ENCODE measurements around the gene NT5C3A. TPM values are rescaled to one million over a fixed set of nuclear protein-coding genes. Genes with fewer than 3 reads are reported as not detected.

NT5C3A gene
- 100 to 1,000 TPM in 1 of 4 donors, 10 to 100 TPM in 3; 40.1 to 108 (median 88.7) TPM for polyA plus RNA-seq
- long read RNA-seq, donor 1, transcript NT5C3A-211 (2 exons, 369 nt) = minor isoform, 10 of 81 reads
- long read RNA-seq, donor 1, transcript NT5C3A-215 (10 exons, 1,542 nt) = major isoform, 42 of 81 reads
- long read RNA-seq, donor 1, transcript NT5C3A-204 (10 exons, 1,759 nt) = minor isoform, 10 of 81 reads
- long read RNA-seq, donor 1, transcript NT5C3A-201 (9 exons, 1,704 nt) = minor isoform, 9 of 81 reads
- long read RNA-seq, donor 1, partial matches to known transcripts = 0 of 81 reads
- long read RNA-seq, donor 1, other reads (novel, unspliced or antisense) = 0 of 81 reads
- long read RNA-seq, donor 2, transcript NT5C3A-215 (10 exons, 1,542 nt) = major isoform, 14 of 19 reads
- long read RNA-seq, donor 2, partial matches to known transcripts = 0 of 19 reads
- long read RNA-seq, donor 2, other reads (novel, unspliced or antisense) = 0 of 19 reads
- long read RNA-seq, donor 3, transcript NT5C3A-211 (2 exons, 369 nt) = major isoform, 9 of 18 reads
- long read RNA-seq, donor 3, transcript NT5C3A-215 (10 exons, 1,542 nt) = minor isoform, 5 of 18 reads
- long read RNA-seq, donor 3, partial matches to known transcripts = 0 of 18 reads
- long read RNA-seq, donor 3, other reads (novel, unspliced or antisense) = 0 of 18 reads
- long read RNA-seq, donor 4 = 0 reads
- long read RNA-seq, donor 5, partial matches to known transcripts = 0 of 5 reads
- long read RNA-seq, donor 5, other reads (novel, unspliced or antisense) = 0 of 5 reads
- long read RNA-seq, donor 6, transcript NT5C3A-211 (2 exons, 369 nt) = minor isoform, 7 of 59 reads
- long read RNA-seq, donor 6, transcript NT5C3A-215 (10 exons, 1,542 nt) = major isoform, 30 of 59 reads
- long read RNA-seq, donor 6, partial matches to known transcripts = 15 of 59 reads
- long read RNA-seq, donor 6, other reads (novel, unspliced or antisense) = 0 of 59 reads
- long read RNA-seq, donor 7, transcript NT5C3A-204 (10 exons, 1,759 nt) = minor isoform, 5 of 18 reads
- long read RNA-seq, donor 7, transcript NT5C3A-201 (9 exons, 1,704 nt) = major isoform, 12 of 18 reads
- long read RNA-seq, donor 7, partial matches to known transcripts = 0 of 18 reads
- long read RNA-seq, donor 7, other reads (novel, unspliced or antisense) = 0 of 18 reads
- long read RNA-seq, donor 8, partial matches to known transcripts = 0 of 3 reads
- long read RNA-seq, donor 8, other reads (novel, unspliced or antisense) = 0 of 3 reads
- long read RNA-seq, donor 9, transcript NT5C3A-215 (10 exons, 1,542 nt) = major isoform, 6 of 13 reads
- long read RNA-seq, donor 9, partial matches to known transcripts = 0 of 13 reads
- long read RNA-seq, donor 9, other reads (novel, unspliced or antisense) = 0 of 13 reads
- long read RNA-seq, donor 10, transcript NT5C3A-201 (9 exons, 1,704 nt) = minor isoform, 6 of 21 reads
- long read RNA-seq, donor 10, transcript NT5C3A-215 (10 exons, 1,542 nt) = major isoform, 8 of 21 reads
- long read RNA-seq, donor 10, partial matches to known transcripts = 0 of 21 reads
- long read RNA-seq, donor 10, other reads (novel, unspliced or antisense) = 0 of 21 reads

DNA sequence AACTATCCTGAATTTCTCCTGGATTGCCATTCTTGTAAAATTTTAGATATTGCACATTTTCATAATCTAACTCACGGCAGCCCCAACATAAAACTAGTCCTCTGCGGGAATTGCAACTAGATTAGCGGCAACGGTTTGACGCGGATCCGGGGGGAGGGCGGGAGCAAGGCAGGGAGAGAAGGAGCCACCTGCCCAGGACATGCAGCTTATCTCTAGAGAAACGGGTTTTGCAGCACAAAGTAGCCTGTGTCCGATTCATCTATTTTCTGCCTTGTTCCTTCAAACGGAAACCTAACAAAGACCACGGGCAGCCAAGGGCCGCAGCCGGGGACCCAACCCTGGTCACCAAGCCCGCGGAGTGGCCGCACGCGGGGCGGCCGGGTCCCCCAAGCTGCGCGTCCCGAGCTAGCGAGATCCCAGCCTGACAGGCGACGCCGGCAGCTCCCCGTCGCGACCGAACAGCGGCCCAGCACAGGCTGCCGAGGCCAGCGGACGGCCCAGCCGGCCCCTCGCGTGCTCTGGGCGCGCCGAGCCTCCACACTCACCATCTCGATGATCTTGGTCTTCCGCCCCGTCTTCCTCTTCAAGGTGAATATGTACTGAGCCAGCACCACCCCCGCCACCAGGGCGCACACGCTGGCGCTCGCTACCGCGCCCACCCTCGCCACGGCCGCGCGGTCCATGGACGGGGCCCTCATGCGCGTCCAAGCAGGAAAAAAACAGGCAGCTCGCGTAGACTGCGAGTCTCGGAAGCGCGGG lies at the start of gene NT5C3A:
Gene NT5C3A (minus strand): TSS at position 754 of the 759 bp plus-strand sequence. CDS start 71 bp downstream, at position 683.
- DNase-seq (peak; percentile 63 to 75), FAIRE-seq (no peak)
- Histone ChIP-seq H3K4me1 (ENCODE audit: control insufficient read depth in 3 of 3, insufficient read depth in 2 of 3, low read depth in 1 of 3, low read length in 2 of 3) (peaks cover 3 to 11% (median 4%) of the 10 kb centered on the region in 3 donors), H3K36me3 (ENCODE audit: control insufficient read depth in 3 of 3, insufficient read depth in 2 of 3, low read depth in 1 of 3, low read length in 3 of 3) (peaks cover 0 to 5% (median 0%) of the 10 kb centered on the region in 3 donors), H3K4me3 (ENCODE audit: low read depth in 1 of 3, low read length in 3 of 3) (peak within 1 kb of the TSS; percentile 58 to 92 (median 88)), H3K27ac (ENCODE audit: low read depth in 1 of 3, low read length in 2 of 3) (peak within 1 kb of the TSS; percentile 88 to 99 (median 98)), H3K9me3 (ENCODE audit: control insufficient read depth in 2 of 2, insufficient read depth in 1 of 2, low read depth in 1 of 2, low read length in 1 of 2) (peaks cover 0 to 13% of the 10 kb centered on the region in 2 donors), H3K27me3 (ENCODE audit: control insufficient read depth in 3 of 3, insufficient read depth in 3 of 3, low read length in 3 of 3) (no peaks in the 10 kb centered on the region)
- 0% methylated on average over 60 to 66 of the region's 66 CpGs for WGBS, 3 donors

- Histone ChIP-seq H3K27ac (ENCODE audit: low read depth in 1 of 3, low read length in 2 of 3) (no peak overlapping the region), H3K4me3 (ENCODE audit: low read depth in 1 of 3, low read length in 3 of 3) (no peak overlapping the region), H3K36me3 (ENCODE audit: control insufficient read depth in 3 of 3, insufficient read depth in 2 of 3, low read depth in 1 of 3, low read length in 3 of 3) (no peaks in the 10 kb centered on the region), H3K4me1 (ENCODE audit: control insufficient read depth in 3 of 3, insufficient read depth in 2 of 3, low read depth in 1 of 3, low read length in 2 of 3) (peaks cover 2 to 14% (median 4%) of the 10 kb centered on the region in 3 donors), H3K9me3 (ENCODE audit: control insufficient read depth in 2 of 2, insufficient read depth in 1 of 2, low read depth in 1 of 2, low read length in 1 of 2) (no peaks in the 10 kb centered on the region), H3K27me3 (ENCODE audit: control insufficient read depth in 3 of 3, insufficient read depth in 3 of 3, low read length in 3 of 3) (no peaks in the 10 kb centered on the region)
- DNase-seq = no peak
- WGBS, 3 donors = 60 to 67% (median 65%) methylated on average over 3 of the region's 3 CpGs
- no peak for FAIRE-seq
Observed at GRCh38 chr7:33111614-33112013, 49.0 kb upstream of the NT5C3A start.

GRCh38 chr7:33109758-33110238 lies 47.2 kb upstream of the NT5C3A start:
- H3K27ac ChIP-seq (ENCODE audit: low read depth in 1 of 3, low read length in 2 of 3) = peak overlapping the region in 1 of 3 donors; percentile 27
- DNase-seq = peak in 1 of 2 donors; percentile 6
- H3K4me3 ChIP-seq (ENCODE audit: low read depth in 1 of 3, low read length in 3 of 3) = peak overlapping the region in 2 of 3 donors; percentile 46 to 99
- no peak for FAIRE-seq
- H3K27me3 ChIP-seq (ENCODE audit: control insufficient read depth in 3 of 3, insufficient read depth in 3 of 3, low read length in 3 of 3) = no peaks in the 10 kb centered on the region
- WGBS, 3 donors = 12 to 21% (median 20%) methylated on average over 11 of the region's 11 CpGs
- peaks cover 2 to 14% (median 4%) of the 10 kb centered on the region in 3 donors for H3K4me1 ChIP-seq (ENCODE audit: control insufficient read depth in 3 of 3, insufficient read depth in 2 of 3, low read depth in 1 of 3, low read length in 2 of 3)
- H3K36me3 ChIP-seq (ENCODE audit: control insufficient read depth in 3 of 3, insufficient read depth in 2 of 3, low read depth in 1 of 3, low read length in 3 of 3) = no peaks in the 10 kb centered on the region
- no peaks in the 10 kb centered on the region for H3K9me3 ChIP-seq (ENCODE audit: control insufficient read depth in 2 of 2, insufficient read depth in 1 of 2, low read depth in 1 of 2, low read length in 1 of 2)

DNA sequence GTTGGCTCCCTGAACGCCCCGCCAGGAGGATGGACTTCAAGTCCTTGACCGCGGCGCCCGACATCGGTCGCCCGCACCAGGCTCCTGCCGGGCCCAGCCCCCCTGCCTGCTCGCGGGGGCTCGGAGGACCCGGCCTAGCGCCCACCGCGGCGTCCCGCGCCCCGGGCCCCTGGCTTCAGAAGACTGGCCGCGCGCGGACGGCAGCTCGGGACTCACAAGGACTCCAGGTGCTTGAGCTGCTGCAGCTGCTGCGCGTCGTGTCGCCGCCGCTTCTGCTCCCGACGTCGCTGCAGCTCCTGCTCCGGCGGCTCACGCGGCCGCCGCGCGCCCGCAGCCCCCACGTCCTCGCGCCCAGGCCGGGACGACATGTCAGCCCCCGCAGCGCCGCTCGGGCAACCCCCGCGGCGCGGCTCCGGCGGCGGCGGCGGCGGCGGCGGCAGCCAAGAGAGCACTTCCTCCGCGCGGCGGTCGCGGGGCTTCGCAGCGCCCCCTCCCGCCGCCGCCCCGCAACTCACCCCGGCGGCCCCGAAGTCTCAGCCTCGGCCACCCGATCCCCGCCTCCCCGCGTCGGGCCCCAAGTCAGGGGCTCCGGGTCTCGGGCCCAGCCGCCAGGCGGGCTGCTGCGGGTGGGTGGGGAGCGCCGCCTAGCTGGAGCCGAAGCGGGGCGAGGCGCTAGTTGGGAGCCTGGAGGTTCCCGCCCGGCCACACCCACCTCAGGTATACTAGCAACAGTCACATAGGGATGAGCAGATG lies 46.6 kb upstream of the NT5C3A start, which contains the start of gene RP9:
Gene RP9 (minus strand): TSS at position 400 of the 753 bp plus-strand sequence. CDS start 32 bp downstream, at position 368.
- Histone ChIP-seq H3K4me3 (ENCODE audit: low read depth in 1 of 3, low read length in 3 of 3) (peak within 1 kb of the TSS; percentile 61 to 99 (median 86)), H3K4me1 (ENCODE audit: control insufficient read depth in 3 of 3, insufficient read depth in 2 of 3, low read depth in 1 of 3, low read length in 2 of 3) (peaks cover 2 to 14% (median 4%) of the 10 kb centered on the region in 3 donors), H3K9me3 (ENCODE audit: control insufficient read depth in 2 of 2, insufficient read depth in 1 of 2, low read depth in 1 of 2, low read length in 1 of 2) (no peaks in the 10 kb centered on the region), H3K27ac (ENCODE audit: low read depth in 1 of 3, low read length in 2 of 3) (peak within 1 kb of the TSS; percentile 29 to 82 (median 75)), H3K27me3 (ENCODE audit: control insufficient read depth in 3 of 3, insufficient read depth in 3 of 3, low read length in 3 of 3) (no peaks in the 10 kb centered on the region), H3K36me3 (ENCODE audit: control insufficient read depth in 3 of 3, insufficient read depth in 2 of 3, low read depth in 1 of 3, low read length in 3 of 3) (no peaks in the 10 kb centered on the region)
- WGBS, 3 donors = 0 to 1% (median 0%) methylated on average over 62 to 100 of the region's 100 CpGs
- FAIRE-seq (no peak), DNase-seq (peak; percentile 66 to 91)

GRCh38 chr7:33108554-33109004 lies 46.0 kb upstream of the NT5C3A start:
- Histone ChIP-seq H3K27me3 (ENCODE audit: control insufficient read depth in 3 of 3, insufficient read depth in 3 of 3, low read length in 3 of 3) (no peaks in the 10 kb centered on the region), H3K4me1 (ENCODE audit: control insufficient read depth in 3 of 3, insufficient read depth in 2 of 3, low read depth in 1 of 3, low read length in 2 of 3) (peaks cover 2 to 14% (median 4%) of the 10 kb centered on the region in 3 donors), H3K36me3 (ENCODE audit: control insufficient read depth in 3 of 3, insufficient read depth in 2 of 3, low read depth in 1 of 3, low read length in 3 of 3) (peaks cover 0 to under 1% (median 0%) of the 10 kb centered on the region in 3 donors), H3K4me3 (ENCODE audit: low read depth in 1 of 3, low read length in 3 of 3) (peak overlapping the region; percentile 61 to 99 (median 86)), H3K9me3 (ENCODE audit: control insufficient read depth in 2 of 2, insufficient read depth in 1 of 2, low read depth in 1 of 2, low read length in 1 of 2) (no peaks in the 10 kb centered on the region), H3K27ac (ENCODE audit: low read depth in 1 of 3, low read length in 2 of 3) (peak overlapping the region; percentile 29 to 82 (median 75))
- FAIRE-seq = no peak
- peak in 1 of 2 donors; percentile 29 for DNase-seq
- 0 to 1% (median 0%) methylated on average over 10 of the region's 10 CpGs for WGBS, 3 donors

GRCh38 chr7:33107136-33108066 lies 44.8 kb upstream of the NT5C3A start:
- Histone ChIP-seq H3K27ac (ENCODE audit: low read depth in 1 of 3, low read length in 2 of 3) (no peak overlapping the region), H3K27me3 (ENCODE audit: control insufficient read depth in 3 of 3, insufficient read depth in 3 of 3, low read length in 3 of 3) (no peaks in the 10 kb centered on the region), H3K4me3 (ENCODE audit: low read depth in 1 of 3, low read length in 3 of 3) (peak overlapping the region in 2 of 3 donors; percentile 15 to 61), H3K36me3 (ENCODE audit: control insufficient read depth in 3 of 3, insufficient read depth in 2 of 3, low read depth in 1 of 3, low read length in 3 of 3) (peaks cover 0 to 11% (median 4%) of the 10 kb centered on the region in 3 donors), H3K4me1 (ENCODE audit: control insufficient read depth in 3 of 3, insufficient read depth in 2 of 3, low read depth in 1 of 3, low read length in 2 of 3) (peaks cover 2 to 14% (median 4%) of the 10 kb centered on the region in 3 donors), H3K9me3 (ENCODE audit: control insufficient read depth in 2 of 2, insufficient read depth in 1 of 2, low read depth in 1 of 2, low read length in 1 of 2) (no peaks in the 10 kb centered on the region)
- DNase-seq = peak; percentile 35 to 58
- WGBS, 3 donors = 46 to 56% (median 54%) methylated on average over 7 of the region's 7 CpGs
- no peak for FAIRE-seq
